HepG2 (cell line): ENCODE data around the gene CAPN15. TPM values are rescaled to one million over a fixed set of nuclear protein-coding genes. Genes with fewer than 3 reads are reported as not detected.

Source experiments
- ATAC-seq: fragments of 200-7000 bp; cut with Tn5 transposase; 3 replicates; pipeline ENCODE4 v1.9.1; 2020; ENCODE audit warnings: mild to moderate bottlenecking, moderate library complexity
- BruUV-seq: library from RNA; stranded (reverse); fragments of 400-500 nt; replicated peaks from 2 replicates; lab custom pipeline; 2021; lab: Mats Ljungman, UMichigan
- CTCF ChIA-PET: fragments of 300-600 bp; formaldehyde crosslinking; extraction: SDS; loops from one replicate; lab custom pipeline; 2021; ENCODE audit warnings: low total read pairs, inconsistent platforms, low intra/inter-chr PET ratio; lab: Yijun Ruan, JAX
- POLR2A ChIA-PET: fragments of 350-600 bp; sonication (Branson Sonifier 250); formaldehyde crosslinking; loops from one replicate; lab custom pipeline; 2020; ENCODE audit warnings: antibody characterized with exemption, inconsistent platforms; lab: Yijun Ruan, JAX
- DNase-seq: peaks from one replicate; pipeline ENCODE4 v3.0.0-alpha.2; 2015; ENCODE audit warnings: low spot score
- FAIRE-seq: peaks from 3 replicates; lab custom pipeline; 2011; peaks lifted over from hg19 to GRCh38; lab: Jason Lieb, UNC
- H2AFZ ChIP-seq: one replicate; pipeline ENCODE4 v1.6.1; 2011; ENCODE audit warnings: low read length, inconsistent platforms
- H3K27ac ChIP-seq: fragments of 300-600 bp; 3 replicates; pipeline ENCODE4 v1.8.0; 2011; ENCODE audit warnings: mixed run types, mild to moderate bottlenecking, mixed read lengths, low read length, inconsistent platforms; ENCODE audit not compliant: insufficient read depth; ENCODE audit errors: extremely low read length
- H3K27me3 ChIP-seq, 2 experiments: fragments of 200-600 bp in 1 of 2; 2 replicates in 1 of 2; 3 replicates in 1 of 2; pipeline versions ENCODE4 v1.6.0 to v1.8.0; 2011; ENCODE audit warnings: low read length in 2 of 2, mild to moderate bottlenecking in 2 of 2, moderate library complexity in 2 of 2, inconsistent platforms in 1 of 2; ENCODE audit not compliant: insufficient read depth in 2 of 2, control insufficient read depth in 1 of 2
- H3K36me3 ChIP-seq, 2 experiments: fragments of 200-600 bp in 1 of 2; replicated peaks in 1 of 2; 2 replicates in 1 of 2; 3 replicates in 1 of 2; pipeline versions ENCODE4 v1.5.1 to v1.8.0; 2011; ENCODE audit warnings: low read length in 2 of 2, inconsistent platforms in 1 of 2; ENCODE audit not compliant: insufficient read depth in 2 of 2, control insufficient read depth in 1 of 2
- H3K4me1 ChIP-seq: 2 replicates; pipeline ENCODE4 v1.5.1; 2012; ENCODE audit warnings: low read length, inconsistent platforms; ENCODE audit not compliant: insufficient read depth
- H3K4me2 ChIP-seq: 2 replicates; pipeline ENCODE4 v1.6.0; 2011; ENCODE audit warnings: low read depth, low read length, inconsistent platforms
- H3K4me3 ChIP-seq, 3 experiments: fragments of 200-600 bp in 1 of 3; sonication (generic), shearing (Covaris generic) in 1 of 3; replicated peaks in 1 of 3; 2 replicates each; pipeline ENCODE4 v1.5.1; 2011 to 2016; ENCODE audit warnings: low read length in 3 of 3, inconsistent platforms in 2 of 3, low read depth in 2 of 3, mild to moderate bottlenecking in 2 of 3, control low read depth in 1 of 3, mixed read lengths in 1 of 3; ENCODE audit not compliant: insufficient read depth in 1 of 3
- H3K79me2 ChIP-seq: one replicate; pipeline ENCODE4 v1.6.1; 2011; ENCODE audit warnings: low read length, inconsistent platforms; ENCODE audit not compliant: insufficient read depth
- H3K9ac ChIP-seq: 2 replicates; pipeline ENCODE4 v1.6.0; 2011; ENCODE audit warnings: mild to moderate bottlenecking, low read depth, low read length, inconsistent platforms; ENCODE audit not compliant: insufficient read depth
- H3K9me3 ChIP-seq: 2 replicates; pipeline ENCODE4 v1.5.1; 2012; ENCODE audit warnings: mild to moderate bottlenecking, low read length
- H4K20me1 ChIP-seq: 2 replicates; pipeline ENCODE4 v1.6.0; 2011; ENCODE audit warnings: inconsistent platforms, mild to moderate bottlenecking, low read length, moderate library complexity; ENCODE audit not compliant: insufficient read depth
- CC2D1A ChIP-seq: sonication (generic); formaldehyde crosslinking; IDR thresholded peaks from 2 replicates; pipeline ENCODE4 v1.8.1; 2023; ENCODE audit warnings: mild to moderate bottlenecking, missing genetic modification reagents
- ETV6 ChIP-seq: sonication (generic); formaldehyde crosslinking; conservative IDR thresholded peaks from 2 replicates; pipeline ENCODE4 v1.4.0; 2020; ENCODE audit warnings: missing genetic modification reagents
- FOXC1 ChIP-seq: sonication (generic); formaldehyde crosslinking; IDR thresholded peaks from 2 replicates; pipeline ENCODE4 v1.8.0; 2022; ENCODE audit warnings: mild to moderate bottlenecking, missing genetic modification reagents, borderline replicate concordance
- HNRNPL ChIP-seq: fragments of 200-400 bp; formaldehyde crosslinking; IDR thresholded peaks from 2 replicates; pipeline ENCODE4 v1.6.1; 2017; ENCODE audit warnings: mild to moderate bottlenecking, low read depth, low read length
- MXD4 ChIP-seq: IDR thresholded peaks from 2 replicates; pipeline ENCODE4 v1.6.1; 2016; ENCODE audit warnings: mild to moderate bottlenecking, missing biosample characterization, missing genetic modification reagents
- NCOA5 ChIP-seq: sonication (generic); formaldehyde crosslinking; IDR thresholded peaks from 2 replicates; pipeline ENCODE4 v1.4.0; 2020; ENCODE audit warnings: missing genetic modification reagents
- POLR2G ChIP-seq: fragments of 200-400 bp; formaldehyde crosslinking; IDR thresholded peaks from 2 replicates; pipeline ENCODE4 v1.6.1; 2018; ENCODE audit warnings: mild to moderate bottlenecking, low read depth, low read length, moderate library complexity
- SALL2 ChIP-seq: sonication (generic); formaldehyde crosslinking; IDR thresholded peaks from 2 replicates; pipeline ENCODE4 v1.8.1; 2023; ENCODE audit warnings: mild to moderate bottlenecking, missing genetic modification reagents, inconsistent platforms
- ZNF263 ChIP-seq: sonication (generic); formaldehyde crosslinking; IDR thresholded peaks from 2 replicates; pipeline ENCODE4 v1.4.0; 2020; ENCODE audit warnings: missing genetic modification reagents
- ZNF670 ChIP-seq: sonication (generic); formaldehyde crosslinking; IDR thresholded peaks from 2 replicates; pipeline ENCODE4 v1.8.0; 2022; ENCODE audit warnings: mild to moderate bottlenecking, missing genetic modification reagents, borderline replicate concordance
- WGBS: methylation state at CpG from one replicate; pipeline ENCODE4 v1.1.6; 2017; ENCODE audit warnings: low lambda C conversion rate; 5-methylcytosine and 5-hydroxymethylcytosine counted together
- in situ Hi-C: cut with HindIII; loops from 2 replicates; pipeline ENCODE4 v1.10.0; 2017; ENCODE audit warnings: low pct_unique_long_range_greater_than_20kb; ENCODE audit not compliant: extremely low pct_ligation_motif_present
- intact Hi-C: fragments of 100-400 bp; cut with micrococcal nuclease; formaldehyde crosslinking; loops from one replicate; pipeline ENCODE4 v1.10.0; 2022; ENCODE audit not compliant: unreplicated experiment
- polyA plus RNA-seq, 8 experiments: library from polyadenylated mRNA; depleted of rRNA in 3 of 8; stranded (reverse) in 7 of 8; unstranded in 1 of 8; fragments of >200 nt; fragmentation: Illumina TruSeq in 4 of 8; extraction: Trizol in 4 of 8; gene quantifications; 2 replicates each; pipeline versions ENCODE4 v1.2.1 to v1.2.3, GENCODE V29; 2011 to 2016; ENCODE audit warnings: low read depth in 4 of 8, missing spikeins in 1 of 8, mixed read lengths in 1 of 8; ENCODE audit not compliant: insufficient read depth in 1 of 8
- total RNA-seq, 5 experiments: library from RNA; depleted of rRNA; stranded (reverse); fragments of >200 nt; fragmentation: Illumina TruSeq; extraction: Trizol; gene quantifications; 2 replicates each; pipeline ENCODE4 v1.2.3, GENCODE V29; 2016; ENCODE audit warnings: low read depth in 1 of 5
- TF ChIP-seq, protein P1 (sequence below): sonication (generic); formaldehyde crosslinking; IDR thresholded peaks from 2 replicates; pipeline ENCODE4 v1.9.0; 2021; ENCODE audit warnings: missing genetic modification reagents, borderline replicate concordance
- TF ChIP-seq, protein P2 (sequence below): IDR thresholded peaks from 2 replicates; pipeline ENCODE4 v1.6.1; 2012; ENCODE audit warnings: low read length, improper control_type of control experiment

The CAPN15 gene
- total and polyA plus RNA-seq, 2 of the 13 experiments (the other 11 are each of a cell fraction or from before 2014, with no cell fraction given): 14.9 to 24.5 TPM

DNA sequence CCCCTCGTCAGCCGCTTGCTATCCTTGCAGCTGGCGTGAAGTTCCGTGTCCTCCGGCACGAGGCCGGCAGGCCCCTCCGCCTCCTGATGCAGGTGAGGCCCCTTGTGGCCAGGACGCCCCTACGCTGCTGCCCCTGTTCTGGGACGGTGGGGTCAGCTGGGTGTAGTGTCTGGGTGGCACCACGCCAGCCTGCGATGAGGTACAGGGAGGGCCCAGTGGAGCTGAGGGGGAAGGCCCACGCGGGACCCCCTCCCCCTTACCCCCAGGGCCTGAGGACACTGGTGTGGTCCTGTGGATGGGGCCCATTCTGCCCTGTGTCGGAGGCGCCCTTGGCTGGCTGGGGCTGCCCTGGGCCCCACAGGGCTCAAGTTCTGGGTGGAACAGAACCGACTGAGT lies 54.7 kb downstream of the CAPN15 start:
- intact Hi-C loops (loop anchor here (10.0 kb wide), 1 partner anchor 63 kb away; the partner anchor contains the start of genes MCRIP2 and WDR90), in situ Hi-C loops (no loop called here)
- FAIRE-seq (no peak), ATAC-seq (no peak), DNase-seq (no peak)
- TF ChIP-seq ZNF670 (CRISPR knock-in tag): no peak
- H3K27ac ChIP-seq: no peak overlapping the region
- WGBS: 73% methylated on average over 3 of the region's 18 CpGs
- ChIA-PET CTCF (no interaction called here), POLR2A (no interaction called here)
- no peaks in the 10 kb centered on the region for H4K20me1 ChIP-seq
- H3K79me2 ChIP-seq: no peaks in the 10 kb centered on the region
- no peak overlapping the region for H3K4me3 ChIP-seq
- no peaks in the 10 kb centered on the region for H3K9me3 ChIP-seq
- H3K36me3 ChIP-seq: no peaks in the 10 kb centered on the region
- no peak overlapping the region for H3K9ac ChIP-seq
- no peak overlapping the region for H2AFZ ChIP-seq
- H3K4me1 ChIP-seq: peaks cover 23% of the 10 kb centered on the region
- H3K4me2 ChIP-seq: no peak overlapping the region
- no TSS peak for BruUV-seq
- H3K27me3 ChIP-seq: no peaks in the 10 kb centered on the region

DNA sequence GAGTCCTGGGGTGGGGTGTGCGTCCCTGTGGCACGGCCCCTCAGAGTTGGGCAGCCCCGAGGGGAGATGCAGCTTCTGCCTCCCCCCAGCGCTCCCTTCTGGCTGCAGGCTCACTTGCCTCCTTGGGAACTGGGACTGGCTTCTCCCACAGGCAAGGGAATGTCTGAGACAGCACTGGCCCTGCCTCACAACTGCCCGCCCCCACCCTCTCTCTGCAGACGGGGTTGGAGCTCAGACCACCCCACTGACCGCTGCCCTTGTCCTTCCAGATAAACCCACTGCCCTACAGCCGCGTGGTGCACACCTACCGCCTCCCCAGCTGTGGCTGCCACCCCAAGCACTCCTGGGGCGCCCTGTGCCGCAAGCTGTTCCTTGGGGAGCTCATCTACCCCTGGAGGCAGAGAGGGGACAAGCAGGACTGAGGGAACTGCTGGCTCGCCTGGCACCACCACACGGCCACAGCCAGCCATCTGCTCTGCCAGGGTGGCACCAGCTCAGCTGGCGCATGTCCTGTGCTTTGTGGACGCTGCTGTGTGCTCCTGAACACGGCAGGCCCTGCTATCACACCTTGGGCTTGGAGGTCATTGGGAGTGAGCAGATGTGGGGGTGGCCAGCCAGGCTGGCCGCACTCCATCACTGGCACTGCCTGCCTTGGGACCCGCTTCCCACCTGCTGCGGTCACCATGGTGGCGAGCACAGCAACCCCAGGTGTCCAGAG lies 55.3 kb downstream of the CAPN15 start:
- no peak for FAIRE-seq
- ChIA-PET CTCF (no interaction called here), POLR2A (no interaction called here)
- Histone ChIP-seq H3K36me3 (no peaks in the 10 kb centered on the region), H3K9me3 (no peaks in the 10 kb centered on the region), H3K9ac (no peak overlapping the region), H4K20me1 (no peaks in the 10 kb centered on the region), H3K4me3 (no peak overlapping the region), H2AFZ (no peak overlapping the region), H3K4me1 (peaks cover 28% of the 10 kb centered on the region), H3K27me3 (no peaks in the 10 kb centered on the region), H3K79me2 (peaks cover 3% of the 10 kb centered on the region), H3K4me2 (no peak overlapping the region), H3K27ac (no peak overlapping the region)
- 87% methylated on average over 10 of the region's 21 CpGs for WGBS
- in situ Hi-C loops (no loop called here), intact Hi-C loops (loop anchor here (10.0 kb wide), 1 partner anchor 62 kb away; the partner anchor contains the start of genes MCRIP2 and WDR90)
- ATAC-seq: no peak
- no TSS peak for BruUV-seq
- no peak for DNase-seq
- no peak for TF ChIP-seq ZNF263 (CRISPR knock-in tag)
- TF ChIP-seq NCOA5 (CRISPR knock-in tag): no peak
- TF ChIP-seq SALL2 (CRISPR knock-in tag): no peak
- no peak for TF ChIP-seq CC2D1A (CRISPR knock-in tag)
- TF ChIP-seq FOXC1: no peak
- TF ChIP-seq, protein P1, sequence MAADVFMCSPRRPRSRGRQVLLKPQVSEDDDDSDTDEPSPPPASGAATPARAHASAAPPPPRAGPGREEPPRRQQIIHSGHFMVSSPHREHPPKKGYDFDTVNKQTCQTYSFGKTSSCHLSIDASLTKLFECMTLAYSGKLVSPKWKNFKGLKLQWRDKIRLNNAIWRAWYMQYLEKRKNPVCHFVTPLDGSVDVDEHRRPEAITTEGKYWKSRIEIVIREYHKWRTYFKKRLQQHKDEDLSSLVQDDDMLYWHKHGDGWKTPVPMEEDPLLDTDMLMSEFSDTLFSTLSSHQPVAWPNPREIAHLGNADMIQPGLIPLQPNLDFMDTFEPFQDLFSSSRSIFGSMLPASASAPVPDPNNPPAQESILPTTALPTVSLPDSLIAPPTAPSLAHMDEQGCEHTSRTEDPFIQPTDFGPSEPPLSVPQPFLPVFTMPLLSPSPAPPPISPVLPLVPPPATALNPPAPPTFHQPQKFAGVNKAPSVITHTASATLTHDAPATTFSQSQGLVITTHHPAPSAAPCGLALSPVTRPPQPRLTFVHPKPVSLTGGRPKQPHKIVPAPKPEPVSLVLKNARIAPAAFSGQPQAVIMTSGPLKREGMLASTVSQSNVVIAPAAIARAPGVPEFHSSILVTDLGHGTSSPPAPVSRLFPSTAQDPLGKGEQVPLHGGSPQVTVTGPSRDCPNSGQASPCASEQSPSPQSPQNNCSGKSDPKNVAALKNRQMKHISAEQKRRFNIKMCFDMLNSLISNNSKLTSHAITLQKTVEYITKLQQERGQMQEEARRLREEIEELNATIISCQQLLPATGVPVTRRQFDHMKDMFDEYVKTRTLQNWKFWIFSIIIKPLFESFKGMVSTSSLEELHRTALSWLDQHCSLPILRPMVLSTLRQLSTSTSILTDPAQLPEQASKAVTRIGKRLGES (CRISPR knock-in tag): no peak
- TF ChIP-seq, protein P2, sequence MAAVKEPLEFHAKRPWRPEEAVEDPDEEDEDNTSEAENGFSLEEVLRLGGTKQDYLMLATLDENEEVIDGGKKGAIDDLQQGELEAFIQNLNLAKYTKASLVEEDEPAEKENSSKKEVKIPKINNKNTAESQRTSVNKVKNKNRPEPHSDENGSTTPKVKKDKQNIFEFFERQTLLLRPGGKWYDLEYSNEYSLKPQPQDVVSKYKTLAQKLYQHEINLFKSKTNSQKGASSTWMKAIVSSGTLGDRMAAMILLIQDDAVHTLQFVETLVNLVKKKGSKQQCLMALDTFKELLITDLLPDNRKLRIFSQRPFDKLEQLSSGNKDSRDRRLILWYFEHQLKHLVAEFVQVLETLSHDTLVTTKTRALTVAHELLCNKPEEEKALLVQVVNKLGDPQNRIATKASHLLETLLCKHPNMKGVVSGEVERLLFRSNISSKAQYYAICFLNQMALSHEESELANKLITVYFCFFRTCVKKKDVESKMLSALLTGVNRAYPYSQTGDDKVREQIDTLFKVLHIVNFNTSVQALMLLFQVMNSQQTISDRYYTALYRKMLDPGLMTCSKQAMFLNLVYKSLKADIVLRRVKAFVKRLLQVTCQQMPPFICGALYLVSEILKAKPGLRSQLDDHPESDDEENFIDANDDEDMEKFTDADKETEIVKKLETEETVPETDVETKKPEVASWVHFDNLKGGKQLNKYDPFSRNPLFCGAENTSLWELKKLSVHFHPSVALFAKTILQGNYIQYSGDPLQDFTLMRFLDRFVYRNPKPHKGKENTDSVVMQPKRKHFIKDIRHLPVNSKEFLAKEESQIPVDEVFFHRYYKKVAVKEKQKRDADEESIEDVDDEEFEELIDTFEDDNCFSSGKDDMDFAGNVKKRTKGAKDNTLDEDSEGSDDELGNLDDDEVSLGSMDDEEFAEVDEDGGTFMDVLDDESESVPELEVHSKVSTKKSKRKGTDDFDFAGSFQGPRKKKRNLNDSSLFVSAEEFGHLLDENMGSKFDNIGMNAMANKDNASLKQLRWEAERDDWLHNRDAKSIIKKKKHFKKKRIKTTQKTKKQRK: no peak
- no peak for TF ChIP-seq ETV6
- peak; percentile 80 for TF ChIP-seq HNRNPL
- no peak for TF ChIP-seq MXD4 (CRISPR knock-in tag)
- 0 out of 2 replicates have a peak, but pooled peaks have one; percentile 31 for TF ChIP-seq POLR2G
